GM12873 (cell line): ENCODE measurements around the gene RFC1.

Experiments
- TF ChIP-seq, protein P1 (sequence below): IDR thresholded peaks from 2 replicates; pipeline ENCODE4 v1.5.1; 2012; ENCODE audit warnings: low read depth, mild to moderate bottlenecking, moderate library complexity, low read length, control low read depth; ENCODE audit not compliant: insufficient read depth; ENCODE audit errors: missing control alignments

RFC1 gene

DNA sequence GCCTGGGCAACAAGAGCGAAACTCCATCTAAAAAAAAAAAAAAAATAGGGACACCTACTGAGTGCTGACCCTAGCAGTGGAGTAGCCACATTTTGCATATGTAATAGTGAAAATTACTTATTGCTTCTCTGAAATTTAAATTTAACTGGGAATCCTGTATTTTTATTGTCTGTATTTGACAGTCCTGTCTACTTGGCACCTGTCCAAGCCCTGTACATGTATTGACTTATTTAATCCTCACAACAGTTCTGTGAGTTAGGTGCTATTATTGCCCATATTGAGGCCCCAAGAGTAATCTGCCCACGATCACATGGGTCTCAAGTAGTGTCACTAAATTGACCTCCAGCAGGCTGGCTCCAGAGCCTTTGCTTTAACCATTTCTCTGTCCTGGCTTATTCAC lies 102.3 kb downstream of the RFC1 start:
- TF ChIP-seq, protein P1, sequence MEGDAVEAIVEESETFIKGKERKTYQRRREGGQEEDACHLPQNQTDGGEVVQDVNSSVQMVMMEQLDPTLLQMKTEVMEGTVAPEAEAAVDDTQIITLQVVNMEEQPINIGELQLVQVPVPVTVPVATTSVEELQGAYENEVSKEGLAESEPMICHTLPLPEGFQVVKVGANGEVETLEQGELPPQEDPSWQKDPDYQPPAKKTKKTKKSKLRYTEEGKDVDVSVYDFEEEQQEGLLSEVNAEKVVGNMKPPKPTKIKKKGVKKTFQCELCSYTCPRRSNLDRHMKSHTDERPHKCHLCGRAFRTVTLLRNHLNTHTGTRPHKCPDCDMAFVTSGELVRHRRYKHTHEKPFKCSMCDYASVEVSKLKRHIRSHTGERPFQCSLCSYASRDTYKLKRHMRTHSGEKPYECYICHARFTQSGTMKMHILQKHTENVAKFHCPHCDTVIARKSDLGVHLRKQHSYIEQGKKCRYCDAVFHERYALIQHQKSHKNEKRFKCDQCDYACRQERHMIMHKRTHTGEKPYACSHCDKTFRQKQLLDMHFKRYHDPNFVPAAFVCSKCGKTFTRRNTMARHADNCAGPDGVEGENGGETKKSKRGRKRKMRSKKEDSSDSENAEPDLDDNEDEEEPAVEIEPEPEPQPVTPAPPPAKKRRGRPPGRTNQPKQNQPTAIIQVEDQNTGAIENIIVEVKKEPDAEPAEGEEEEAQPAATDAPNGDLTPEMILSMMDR, result no peak

DNA sequence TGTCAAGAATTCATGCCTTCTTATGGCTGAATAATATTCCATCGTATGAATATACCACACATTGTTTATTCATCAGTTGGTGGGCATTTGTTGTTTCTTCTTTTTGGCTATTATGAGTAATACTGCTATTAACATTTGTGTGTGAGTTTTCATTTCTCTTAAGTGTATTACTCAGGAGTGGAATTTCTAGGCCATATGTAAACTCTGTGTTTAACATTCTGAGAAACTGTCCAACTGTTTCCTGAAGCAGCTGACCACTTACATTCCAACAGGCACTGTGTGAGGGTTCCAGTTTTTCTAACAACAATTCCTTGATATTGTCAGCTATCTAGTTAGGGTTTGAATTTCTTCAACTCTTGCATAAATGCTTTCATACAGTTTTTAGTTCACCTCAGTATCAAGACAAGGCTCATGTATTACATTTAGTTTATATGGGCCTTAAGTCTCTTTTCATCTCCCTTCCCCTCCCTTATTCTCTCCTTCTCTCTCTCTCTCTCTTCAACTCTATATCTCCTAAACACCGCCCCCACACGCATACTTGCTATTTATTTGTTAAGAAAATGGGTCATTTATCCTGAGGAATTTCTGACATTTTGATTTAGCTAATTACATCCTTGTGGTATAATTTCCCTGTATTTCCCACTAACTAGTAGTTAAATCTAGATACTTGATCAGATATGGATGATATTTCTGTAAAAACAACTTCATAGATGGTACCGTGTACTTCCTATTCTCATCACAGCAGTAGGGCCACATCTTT lies 106.4 kb downstream of the RFC1 start:
- TF ChIP-seq, protein P1, result no peak

DNA sequence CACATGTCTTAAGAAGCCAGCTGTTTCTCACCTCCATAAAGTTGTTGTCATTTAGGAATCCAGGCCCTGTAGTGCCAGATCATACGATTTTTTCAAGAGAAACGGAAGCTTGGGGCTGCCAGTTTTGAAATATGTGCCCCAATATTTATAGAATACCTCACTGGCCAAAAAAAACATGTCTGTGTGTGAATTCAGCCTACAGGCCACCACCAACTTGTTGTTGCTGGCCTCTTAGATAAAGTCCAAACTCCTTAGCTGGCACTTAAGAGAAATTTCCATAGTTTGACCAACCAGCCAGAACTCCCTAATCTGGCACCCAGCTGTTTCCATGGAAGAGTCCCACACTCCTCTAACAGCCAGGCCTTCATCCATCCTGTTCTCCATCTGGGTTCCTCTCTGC lies 109.7 kb downstream of the RFC1 start:
- TF ChIP-seq, protein P1, result no peak

DNA sequence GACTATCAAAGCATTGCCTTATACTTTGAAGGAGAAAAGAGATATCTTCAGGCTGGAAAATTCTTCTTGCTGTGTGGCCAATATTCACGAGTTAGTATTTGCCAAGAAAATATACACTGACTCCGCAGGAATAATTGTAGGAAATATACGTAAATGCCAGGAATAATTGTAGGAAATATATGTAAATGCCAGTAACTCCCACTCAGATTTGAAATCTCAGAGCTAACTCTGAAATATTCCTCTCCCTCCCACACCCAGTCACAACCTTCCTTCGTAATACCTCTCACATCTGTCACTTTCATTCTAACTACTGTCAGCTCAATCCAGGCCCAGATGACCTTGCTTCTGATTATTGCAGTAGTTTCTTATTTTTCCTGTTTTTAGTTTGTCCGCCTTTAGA lies 110.3 kb downstream of the RFC1 start:
- TF ChIP-seq, protein P1, result no peak

DNA sequence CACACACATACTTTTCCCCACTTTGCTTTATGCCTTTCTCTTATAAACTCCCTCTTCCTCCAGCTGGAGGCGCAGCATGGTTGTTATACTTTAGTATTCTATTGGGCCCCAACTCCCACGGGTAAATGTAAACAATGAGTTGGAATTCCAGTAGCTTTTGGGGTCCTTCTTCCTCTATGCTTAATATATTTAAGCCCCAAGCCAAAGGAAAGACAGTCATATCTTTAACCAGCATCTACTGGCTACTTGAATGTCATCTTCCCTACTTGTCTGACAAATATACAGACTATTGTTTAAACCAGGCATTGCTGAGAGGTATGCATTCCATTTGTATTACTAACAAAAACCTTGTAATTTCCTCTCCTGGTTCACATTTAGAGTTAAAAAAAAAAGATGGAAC lies 110.9 kb downstream of the RFC1 start:
- TF ChIP-seq, protein P1, result no peak

DNA sequence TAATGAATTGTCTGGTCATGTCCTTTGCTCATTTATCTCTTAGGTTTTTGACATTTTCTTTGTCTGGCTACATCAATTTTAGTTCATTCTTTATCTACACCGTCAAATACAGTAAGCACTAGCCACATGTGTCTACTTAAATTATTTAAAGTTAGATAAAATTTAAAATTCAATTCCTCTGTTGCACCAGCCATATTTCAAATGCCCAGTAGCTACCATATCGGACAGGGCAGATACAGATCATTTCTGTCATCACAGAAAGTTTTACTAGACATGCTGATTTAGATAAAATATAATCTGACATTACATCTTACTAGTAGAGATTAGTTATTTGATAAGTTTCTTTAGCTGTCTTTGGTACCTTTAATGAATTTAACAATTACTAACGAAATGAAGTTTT lies 122.7 kb downstream of the RFC1 start:
- TF ChIP-seq, protein P1, result no peak
